Testis (tissue), 2 donors: Measurements from ENCODE around the gene HES5.

Experiments
- POLR2A ChIP-seq: fragments of 450-650 bp; IDR thresholded peaks from one replicate; pipeline ENCODE4 v1.6.1; 2017; ENCODE audit warnings: antibody characterized with exemption, mild to moderate bottlenecking, moderate library complexity
- TF ChIP-seq, protein P1 (sequence below), 3 experiments: fragments of 450-650 bp in 2 of 3; fragments of 200-600 bp in 1 of 3; sonication (generic) in 1 of 3; IDR thresholded peaks; one replicate each; pipeline ENCODE4 v1.5.1; 2016 to 2019; ENCODE audit warnings: antibody characterized with exemption in 3 of 3, mild to moderate bottlenecking in 2 of 3, moderate library complexity in 1 of 3

DNA sequence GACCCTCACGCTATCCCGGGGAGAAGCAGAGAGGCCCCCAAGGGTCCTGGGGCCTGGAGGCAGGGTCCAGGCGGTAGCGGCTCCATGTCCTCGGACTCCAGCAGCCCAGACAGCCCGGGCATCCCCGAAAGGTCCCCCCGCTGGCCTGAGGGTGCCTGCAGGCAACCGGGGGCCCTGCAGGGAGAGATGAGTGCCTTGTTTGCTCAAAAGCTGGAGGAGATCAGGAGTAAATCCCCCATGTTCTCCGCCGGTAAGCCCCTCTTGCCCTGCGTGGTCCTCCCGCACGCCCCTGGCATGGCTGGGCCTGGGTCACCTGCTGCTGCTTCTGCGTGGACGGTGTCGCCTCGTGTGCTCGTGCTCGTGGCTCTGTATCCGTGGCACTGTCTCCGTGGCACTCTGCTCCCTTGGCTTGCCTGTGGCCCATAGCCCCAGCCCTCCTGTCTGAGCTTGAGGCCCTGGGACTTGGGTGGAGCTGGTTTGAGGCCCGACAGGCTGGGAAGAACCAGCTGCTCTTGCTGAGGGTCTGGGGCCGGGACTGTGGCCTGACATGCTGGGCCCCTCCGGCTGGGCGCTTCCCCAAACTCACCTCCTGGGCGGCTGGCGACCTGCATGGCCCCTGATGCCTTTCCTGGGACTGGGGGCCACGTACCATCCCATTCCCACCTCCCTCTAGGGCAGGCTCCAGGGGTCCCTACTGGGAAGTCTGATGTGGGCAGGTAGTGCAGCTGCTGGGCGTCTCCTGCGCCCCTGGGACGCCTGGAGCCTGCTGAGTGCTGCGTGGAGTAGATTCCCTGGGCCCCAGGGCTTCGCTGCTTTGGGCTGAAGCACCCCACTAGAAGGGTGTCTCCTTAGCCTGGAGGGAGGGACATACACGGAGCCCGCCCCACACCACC, 27.2 kb downstream of the HES5 start:
- TF ChIP-seq, protein P1, sequence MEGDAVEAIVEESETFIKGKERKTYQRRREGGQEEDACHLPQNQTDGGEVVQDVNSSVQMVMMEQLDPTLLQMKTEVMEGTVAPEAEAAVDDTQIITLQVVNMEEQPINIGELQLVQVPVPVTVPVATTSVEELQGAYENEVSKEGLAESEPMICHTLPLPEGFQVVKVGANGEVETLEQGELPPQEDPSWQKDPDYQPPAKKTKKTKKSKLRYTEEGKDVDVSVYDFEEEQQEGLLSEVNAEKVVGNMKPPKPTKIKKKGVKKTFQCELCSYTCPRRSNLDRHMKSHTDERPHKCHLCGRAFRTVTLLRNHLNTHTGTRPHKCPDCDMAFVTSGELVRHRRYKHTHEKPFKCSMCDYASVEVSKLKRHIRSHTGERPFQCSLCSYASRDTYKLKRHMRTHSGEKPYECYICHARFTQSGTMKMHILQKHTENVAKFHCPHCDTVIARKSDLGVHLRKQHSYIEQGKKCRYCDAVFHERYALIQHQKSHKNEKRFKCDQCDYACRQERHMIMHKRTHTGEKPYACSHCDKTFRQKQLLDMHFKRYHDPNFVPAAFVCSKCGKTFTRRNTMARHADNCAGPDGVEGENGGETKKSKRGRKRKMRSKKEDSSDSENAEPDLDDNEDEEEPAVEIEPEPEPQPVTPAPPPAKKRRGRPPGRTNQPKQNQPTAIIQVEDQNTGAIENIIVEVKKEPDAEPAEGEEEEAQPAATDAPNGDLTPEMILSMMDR (IDR thresholded peaks at IDR 0.05) = no peak
- no peak for TF ChIP-seq POLR2A
